ENCODE measurements around the gene BSPH1. TPM values are rescaled to one million over a fixed set of nuclear protein-coding genes. Genes with fewer than 3 reads are reported as not detected.

BSPH1 gene
- total and polyA plus RNA-seq, 11 donors: not detected

DNA sequence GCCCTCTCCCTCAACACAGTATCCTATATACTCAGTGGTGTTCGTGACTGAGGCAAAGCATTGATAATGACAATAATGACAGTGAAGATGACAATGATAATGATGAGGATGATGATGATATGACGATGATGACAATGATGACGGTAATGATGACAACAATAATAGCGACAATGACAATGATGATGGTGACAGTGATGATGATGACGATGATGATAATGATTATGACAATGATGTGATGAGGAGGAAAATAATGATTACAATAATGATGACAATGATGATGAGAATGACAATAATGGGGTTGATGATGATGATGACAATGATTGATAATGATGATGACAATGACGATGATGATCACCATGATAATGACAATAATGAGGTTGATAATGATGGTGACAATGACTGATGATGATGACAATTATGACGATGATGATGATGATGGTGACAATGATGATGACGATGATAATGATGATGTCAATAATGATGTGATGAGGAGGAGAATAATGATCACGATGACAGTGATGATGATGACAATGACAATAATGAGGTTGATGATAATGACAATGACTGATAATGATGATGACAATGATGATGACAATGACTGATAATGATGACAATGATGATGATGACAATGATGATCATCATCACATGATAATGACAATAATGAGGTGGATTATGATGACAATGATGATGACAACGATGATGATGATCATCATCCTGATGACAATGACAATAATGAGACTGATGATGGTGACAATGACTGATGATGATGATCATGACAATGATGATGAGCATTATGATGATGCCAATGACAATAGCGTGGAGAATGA, 19.2 kb upstream of the BSPH1 start:
- intact Hi-C loops (cut with DNase I): no loop called here
- Histone ChIP-seq H3K36me3 (no peaks in the 10 kb centered on the region), H3K4me3 (no peak overlapping the region), H3K9me3 (peaks cover 0 to 17% (median 2%) of the 10 kb centered on the region in 12 donors), H3K27ac (no peak overlapping the region), H3K27me3 (peaks cover 0 to 12% (median 0%) of the 10 kb centered on the region in 9 donors), H3K4me1 (no peaks in the 10 kb centered on the region)
- no peak for DNase-seq
- TF ChIP-seq, protein P1, sequence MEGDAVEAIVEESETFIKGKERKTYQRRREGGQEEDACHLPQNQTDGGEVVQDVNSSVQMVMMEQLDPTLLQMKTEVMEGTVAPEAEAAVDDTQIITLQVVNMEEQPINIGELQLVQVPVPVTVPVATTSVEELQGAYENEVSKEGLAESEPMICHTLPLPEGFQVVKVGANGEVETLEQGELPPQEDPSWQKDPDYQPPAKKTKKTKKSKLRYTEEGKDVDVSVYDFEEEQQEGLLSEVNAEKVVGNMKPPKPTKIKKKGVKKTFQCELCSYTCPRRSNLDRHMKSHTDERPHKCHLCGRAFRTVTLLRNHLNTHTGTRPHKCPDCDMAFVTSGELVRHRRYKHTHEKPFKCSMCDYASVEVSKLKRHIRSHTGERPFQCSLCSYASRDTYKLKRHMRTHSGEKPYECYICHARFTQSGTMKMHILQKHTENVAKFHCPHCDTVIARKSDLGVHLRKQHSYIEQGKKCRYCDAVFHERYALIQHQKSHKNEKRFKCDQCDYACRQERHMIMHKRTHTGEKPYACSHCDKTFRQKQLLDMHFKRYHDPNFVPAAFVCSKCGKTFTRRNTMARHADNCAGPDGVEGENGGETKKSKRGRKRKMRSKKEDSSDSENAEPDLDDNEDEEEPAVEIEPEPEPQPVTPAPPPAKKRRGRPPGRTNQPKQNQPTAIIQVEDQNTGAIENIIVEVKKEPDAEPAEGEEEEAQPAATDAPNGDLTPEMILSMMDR (IDR thresholded peaks at IDR 0.05): no peak
- TF ChIP-seq POLR2A (IDR thresholded peaks at IDR 0.05): no peak
- WGBS, 4 donors: 87 to 88% (median 88%) methylated on average over 11 of the region's 11 CpGs
- ATAC-seq: no peak

- H3K27ac ChIP-seq: no peak overlapping the region
- no peak for ATAC-seq
- H3K9me3 ChIP-seq: peaks cover 0 to 15% (median 2%) of the 10 kb centered on the region in 12 donors
- no peak for DNase-seq
- intact Hi-C loops (cut with DNase I): no loop called here
- H3K4me1 ChIP-seq: no peaks in the 10 kb centered on the region
- H3K4me3 ChIP-seq: no peak overlapping the region
- no peaks in the 10 kb centered on the region for H3K36me3 ChIP-seq
- no peak for TF ChIP-seq POLR2A (IDR thresholded peaks at IDR 0.05)
- TF ChIP-seq, protein P1 (IDR thresholded peaks at IDR 0.05): no peak
- WGBS, 4 donors: 67 to 81% (median 79%) methylated on average over 6 of the region's 6 CpGs
- H3K27me3 ChIP-seq: peaks cover 0 to 5% (median 0%) of the 10 kb centered on the region in 9 donors
These were observed 14.8 kb upstream of the BSPH1 start for GRCh38 chr19:48006762-48007161.

DNA sequence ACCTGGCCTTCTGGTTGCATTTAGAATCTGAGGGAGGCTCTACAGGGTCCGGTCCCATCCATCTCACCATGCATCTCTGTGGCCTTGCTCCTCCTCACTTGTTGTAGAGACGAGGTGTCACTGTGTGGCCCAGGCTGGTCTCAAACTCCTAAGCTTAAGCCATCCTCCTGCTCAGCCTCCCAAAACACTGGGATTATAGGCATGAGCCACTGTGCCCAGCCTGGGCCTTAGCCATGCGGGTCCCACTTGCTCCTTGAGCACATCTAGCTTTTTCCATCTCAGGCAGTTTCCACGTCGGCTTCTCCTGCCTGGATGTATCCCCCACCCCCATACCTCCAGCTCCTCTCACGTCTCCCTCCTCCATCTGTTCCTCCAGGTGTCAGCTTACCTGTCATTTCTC, 12.3 kb upstream of the BSPH1 start:
- TF ChIP-seq, protein P1 (IDR thresholded peaks at IDR 0.05): no peak
- TF ChIP-seq POLR2A (IDR thresholded peaks at IDR 0.05): no peak
- ATAC-seq (no peak), DNase-seq (no peak)
- peaks cover 0 to 5% (median 0%) of the 10 kb centered on the region in 9 donors for H3K27me3 ChIP-seq
- no peaks in the 10 kb centered on the region for H3K4me1 ChIP-seq
- H3K36me3 ChIP-seq: no peaks in the 10 kb centered on the region
- 64 to 69% (median 65%) methylated on average over 5 to 6 of the region's 6 CpGs for WGBS, 4 donors
- H3K4me3 ChIP-seq: no peak overlapping the region
- H3K9me3 ChIP-seq: peaks cover 0 to 5% (median 0%) of the 10 kb centered on the region in 12 donors
- no peak overlapping the region for H3K27ac ChIP-seq
- intact Hi-C loops (cut with DNase I): no loop called here

- ATAC-seq: no peak
- TF ChIP-seq, protein P1 (IDR thresholded peaks at IDR 0.05): no peak
- TF ChIP-seq POLR2A (IDR thresholded peaks at IDR 0.05): no peak
- no peak overlapping the region for H3K27ac ChIP-seq
- peaks cover 0 to 2% (median 0%) of the 10 kb centered on the region in 9 donors for H3K27me3 ChIP-seq
- peaks cover 0 to 5% (median 0%) of the 10 kb centered on the region in 12 donors for H3K9me3 ChIP-seq
- DNase-seq: no peak
- intact Hi-C loops (cut with DNase I): no loop called here
- WGBS, 4 donors: 77 to 89% (median 80%) methylated on average over 6 of the region's 6 CpGs
- no peaks in the 10 kb centered on the region for H3K36me3 ChIP-seq
- H3K4me3 ChIP-seq: no peak overlapping the region
- no peaks in the 10 kb centered on the region for H3K4me1 ChIP-seq
These were observed 8.9 kb upstream of the BSPH1 start for GRCh38 chr19:48000846-48001245.

Data from heart left ventricle (tissue), 16 donors.